Aorta (tissue), 5 donors: ENCODE results near the gene PCDHB13. TPM values are rescaled to one million over a fixed set of nuclear protein-coding genes. Genes with fewer than 3 reads are reported as not detected.
"Not testable (repeated sequence)": the region's sequence is repeated elsewhere in the genome, so short reads cannot be mapped to it uniquely, and the experiment has no call there.

Experiments used
- ATAC-seq: fragments of 200-7000 bp; cut with Tn5 transposase; one replicate; pipeline ENCODE4 v1.9.1; 2022; ENCODE audit warnings: moderate library complexity; ENCODE audit not compliant: low FRiP score
- DNase-seq, 2 donors: peaks; one replicate each; pipeline ENCODE4 v3.0.0-alpha.2; 2020
- H3K27ac ChIP-seq, 2 donors: one replicate each; pipeline ENCODE4 v1.5.1; 2013; ENCODE audit warnings: low read length in 2 of 2, mild to moderate bottlenecking in 2 of 2, moderate library complexity in 2 of 2, control low read depth in 1 of 2, inconsistent platforms in 1 of 2, low read depth in 1 of 2
- H3K27me3 ChIP-seq, 2 donors: one replicate each; pipeline ENCODE4 v1.6.1; 2013; ENCODE audit warnings: control low read depth in 1 of 2, low read length in 1 of 2, mild to moderate bottlenecking in 1 of 2, moderate library complexity in 1 of 2; ENCODE audit not compliant: insufficient read depth in 2 of 2, control insufficient read depth in 1 of 2
- H3K36me3 ChIP-seq, 2 donors: one replicate each; pipeline ENCODE4 v1.6.1; 2013; ENCODE audit warnings: control low read depth in 1 of 2, low read length in 1 of 2, mild to moderate bottlenecking in 1 of 2; ENCODE audit not compliant: insufficient read depth in 2 of 2, control insufficient read depth in 1 of 2
- H3K4me1 ChIP-seq, 2 donors: one replicate each; pipeline ENCODE4 v1.6.1; 2013; ENCODE audit warnings: low read length in 2 of 2, control low read depth in 1 of 2, mild to moderate bottlenecking in 1 of 2, moderate library complexity in 1 of 2; ENCODE audit not compliant: insufficient read depth in 2 of 2, control insufficient read depth in 1 of 2
- H3K4me3 ChIP-seq, 2 donors: one replicate each; pipeline ENCODE4 v1.5.1; 2013; ENCODE audit warnings: low read length in 2 of 2, control low read depth in 1 of 2, mild to moderate bottlenecking in 1 of 2
- H3K9me3 ChIP-seq: one replicate; pipeline ENCODE4 v1.6.1; 2013; ENCODE audit warnings: mild to moderate bottlenecking, low read length; ENCODE audit not compliant: control insufficient read depth
- WGBS, 2 donors: extraction: QIAGEN DNeasy Blood & Tissue Kit; methylation state at CpG; one replicate each; pipeline ENCODE4 v1.1.7; 2013; 5-methylcytosine and 5-hydroxymethylcytosine counted together
- intact Hi-C, 2 donors: fragments of 100-400 bp; cut with DNase I; formaldehyde crosslinking; loops; one replicate each; pipeline versions ENCODE4 v1.14.2 to v1.15.0; 2022
- polyA plus RNA-seq, 2 donors: library from polyadenylated mRNA; stranded (reverse); fragments of 200-250 nt; gene quantifications; one replicate each; pipeline ENCODE4 v1.2.3, GENCODE V29; 2013
- total RNA-seq, 2 donors: library from RNA; stranded (reverse); fragmentation: NEBNext Ultra II Directional; extraction: Animal tissue kit (Norgen Biotek cat#: 25700); gene quantifications; one replicate each; pipeline ENCODE4 v1.2.1, GENCODE V29; 2021
- donor health status: healthy with polysubstance abuse.
- donor health status: Bipolar disorder and iron deficiency.
- donor health status: DM: no; HTN: no; CAD: no.
- donor health status: DM: no; HTN: no; CAD: no.
- donor health status: DM: yes; HTN: yes; CAD: no.

Gene PCDHB13
- total and polyA plus RNA-seq, 4 donors, result 0.75 to 6.7 (median 2.8) TPM

DNA sequence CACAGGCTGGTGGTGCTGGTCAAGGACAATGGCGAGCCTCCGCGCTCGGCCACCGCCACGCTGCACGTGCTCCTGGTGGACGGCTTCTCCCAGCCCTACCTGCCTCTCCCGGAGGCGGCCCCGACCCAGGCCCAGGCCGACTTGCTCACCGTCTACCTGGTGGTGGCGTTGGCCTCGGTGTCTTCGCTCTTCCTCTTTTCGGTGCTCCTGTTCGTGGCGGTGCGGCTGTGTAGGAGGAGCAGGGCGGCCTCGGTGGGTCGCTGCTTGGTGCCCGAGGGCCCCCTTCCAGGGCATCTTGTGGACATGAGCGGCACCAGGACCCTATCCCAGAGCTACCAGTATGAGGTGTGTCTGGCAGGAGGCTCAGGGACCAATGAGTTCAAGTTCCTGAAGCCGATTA lies 2.3 kb downstream of the PCDHB13 start:
- H3K27me3 ChIP-seq, ATAC-seq, intact Hi-C loops, H3K27ac ChIP-seq, H3K36me3 ChIP-seq, H3K4me1 ChIP-seq, DNase-seq, H3K4me3 ChIP-seq: not testable (repeated sequence)
- peaks cover 14% of the 10 kb centered on the region for H3K9me3 ChIP-seq
- WGBS, 2 donors, result 27 to 30% methylated on average over 9 to 23 of the region's 26 CpGs

DNA sequence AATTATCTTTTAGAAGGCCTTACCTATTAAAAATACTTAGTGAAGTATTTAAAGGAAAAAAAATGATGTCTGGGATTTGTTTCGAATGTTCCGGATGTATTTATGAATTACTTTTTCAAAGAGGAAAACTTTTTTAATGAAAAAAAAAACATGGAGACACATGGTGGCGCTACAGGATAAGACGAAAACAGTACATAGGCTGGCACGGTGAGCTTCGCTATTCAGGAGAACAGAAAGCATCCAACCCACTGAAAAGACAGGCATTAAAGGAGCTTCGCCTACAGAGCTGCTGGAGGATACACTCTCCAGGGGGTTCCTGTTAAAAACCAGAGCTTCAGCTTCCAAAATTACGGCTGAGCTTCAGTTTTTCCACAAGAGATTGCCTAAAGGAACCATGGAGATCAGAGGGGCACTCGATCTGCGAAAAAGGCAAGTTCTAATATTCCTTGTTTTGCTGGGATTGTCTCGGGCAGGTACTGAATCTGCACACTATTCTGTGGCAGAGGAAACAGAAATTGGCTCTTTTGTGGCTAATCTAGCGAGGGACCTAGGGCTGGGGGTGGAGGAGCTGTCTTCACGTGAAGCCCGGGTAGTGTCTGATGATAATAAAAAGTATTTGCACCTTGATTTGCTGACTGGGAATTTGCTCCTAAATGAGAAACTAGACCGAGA lies 9.5 kb downstream of the PCDHB13 start, which contains the start of gene PCDHB14:
Gene PCDHB14 (plus strand): TSS at position 232 of the 672 bp plus-strand sequence. CDS start 163 bp downstream, at position 395.
- ATAC-seq (no peak), DNase-seq (no peak)
- intact Hi-C loops, result no loop called here
- Histone ChIP-seq H3K4me3 (peak within 1 kb of the TSS in 1 of 2 donors; percentile 26), H3K4me1 (no peaks in the 10 kb centered on the region), H3K36me3 (peaks cover 3% of the 10 kb centered on the region in 2 donors), H3K27ac (no peak within 1 kb of the TSS), H3K27me3 (no peaks in the 10 kb centered on the region), H3K9me3 (peaks cover 23% of the 10 kb centered on the region)
- WGBS, 2 donors, result 18% methylated on average over 15 of the region's 15 CpGs

- H3K4me1 ChIP-seq, DNase-seq, intact Hi-C loops, H3K27me3 ChIP-seq, H3K36me3 ChIP-seq, ATAC-seq, H3K27ac ChIP-seq, H3K4me3 ChIP-seq: not testable (repeated sequence)
- H3K9me3 ChIP-seq, result peaks cover 21% of the 10 kb centered on the region
- 14 to 19% methylated on average over 26 to 35 of the region's 40 CpGs for WGBS, 2 donors
Measured at GRCh38 chr5:141224844-141225243, 11.1 kb downstream of the PCDHB13 start.

DNA sequence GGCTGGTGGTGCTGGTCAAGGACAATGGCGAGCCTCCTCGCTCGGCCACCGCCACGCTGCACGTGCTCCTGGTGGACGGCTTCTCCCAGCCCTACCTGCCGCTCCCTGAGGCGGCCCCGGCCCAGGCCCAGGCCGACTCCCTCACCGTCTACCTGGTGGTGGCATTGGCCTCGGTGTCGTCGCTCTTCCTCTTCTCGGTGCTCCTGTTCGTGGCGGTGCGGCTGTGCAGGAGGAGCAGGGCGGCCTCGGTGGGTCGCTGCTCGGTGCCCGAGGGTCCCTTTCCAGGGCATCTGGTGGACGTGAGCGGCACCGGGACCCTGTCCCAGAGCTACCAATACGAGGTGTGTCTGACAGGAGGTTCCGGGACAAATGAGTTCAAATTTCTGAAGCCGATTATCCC lies 11.7 kb downstream of the PCDHB13 start:
- H3K27ac ChIP-seq, intact Hi-C loops, DNase-seq, ATAC-seq, H3K4me3 ChIP-seq, H3K36me3 ChIP-seq, H3K4me1 ChIP-seq, H3K27me3 ChIP-seq: not testable (repeated sequence)
- H3K9me3 ChIP-seq, result peaks cover 21% of the 10 kb centered on the region
- WGBS, 2 donors, result 23 to 26% methylated on average over 22 to 30 of the region's 30 CpGs

GRCh38 chr5:141234109-141234667 lies 20.5 kb downstream of the PCDHB13 start:
- Histone ChIP-seq H3K9me3 (peaks cover 21% of the 10 kb centered on the region), H3K27ac (no peak overlapping the region), H3K4me3 (peak overlapping the region in 1 of 2 donors; percentile 30), H3K27me3 (peaks cover 0 to 1% of the 10 kb centered on the region in 2 donors), H3K36me3 (no peaks in the 10 kb centered on the region), H3K4me1 (no peaks in the 10 kb centered on the region)
- intact Hi-C loops, result loop anchor here (10.0 kb wide), 2 partner anchors 121 to 331 kb away; partner anchors contain the start of genes PCDHGA4 (in 1 of the 2), PCDHGB1 (in 1 of the 2) and PCDHGB2 (in 1 of the 2)
- no peak for DNase-seq
- no peak for ATAC-seq
- WGBS, 2 donors, result 4 to 5% methylated on average over 15 of the region's 15 CpGs

DNA sequence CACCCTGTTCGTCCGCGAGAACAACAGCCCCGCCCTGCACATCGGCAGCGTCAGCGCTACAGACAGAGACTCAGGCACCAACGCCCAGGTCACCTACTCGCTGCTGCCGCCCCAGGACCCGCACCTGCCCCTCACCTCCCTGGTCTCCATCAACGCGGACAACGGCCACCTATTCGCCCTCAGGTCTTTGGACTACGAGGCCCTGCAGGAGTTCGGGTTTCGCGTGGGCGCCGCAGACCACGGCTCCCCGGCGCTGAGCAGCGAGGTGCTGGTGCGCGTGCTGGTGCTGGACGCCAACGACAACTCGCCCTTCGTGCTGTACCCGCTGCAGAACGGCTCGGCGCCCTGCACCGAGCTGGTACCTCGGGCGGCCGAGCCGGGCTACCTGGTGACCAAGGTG lies 22.2 kb downstream of the PCDHB13 start:
- intact Hi-C loops, result loop anchor here (10.0 kb wide), 2 partner anchors 119 to 329 kb away; partner anchors contain the start of genes PCDHGA4 (in 1 of the 2), PCDHGB1 (in 1 of the 2) and PCDHGB2 (in 1 of the 2)
- not testable (repeated sequence) for H3K27ac ChIP-seq, ATAC-seq, H3K36me3 ChIP-seq, H3K27me3 ChIP-seq, H3K4me1 ChIP-seq, DNase-seq, H3K4me3 ChIP-seq
- peaks cover 29% of the 10 kb centered on the region for H3K9me3 ChIP-seq
- 19 to 21% methylated on average over 38 to 40 of the region's 40 CpGs for WGBS, 2 donors

DNA sequence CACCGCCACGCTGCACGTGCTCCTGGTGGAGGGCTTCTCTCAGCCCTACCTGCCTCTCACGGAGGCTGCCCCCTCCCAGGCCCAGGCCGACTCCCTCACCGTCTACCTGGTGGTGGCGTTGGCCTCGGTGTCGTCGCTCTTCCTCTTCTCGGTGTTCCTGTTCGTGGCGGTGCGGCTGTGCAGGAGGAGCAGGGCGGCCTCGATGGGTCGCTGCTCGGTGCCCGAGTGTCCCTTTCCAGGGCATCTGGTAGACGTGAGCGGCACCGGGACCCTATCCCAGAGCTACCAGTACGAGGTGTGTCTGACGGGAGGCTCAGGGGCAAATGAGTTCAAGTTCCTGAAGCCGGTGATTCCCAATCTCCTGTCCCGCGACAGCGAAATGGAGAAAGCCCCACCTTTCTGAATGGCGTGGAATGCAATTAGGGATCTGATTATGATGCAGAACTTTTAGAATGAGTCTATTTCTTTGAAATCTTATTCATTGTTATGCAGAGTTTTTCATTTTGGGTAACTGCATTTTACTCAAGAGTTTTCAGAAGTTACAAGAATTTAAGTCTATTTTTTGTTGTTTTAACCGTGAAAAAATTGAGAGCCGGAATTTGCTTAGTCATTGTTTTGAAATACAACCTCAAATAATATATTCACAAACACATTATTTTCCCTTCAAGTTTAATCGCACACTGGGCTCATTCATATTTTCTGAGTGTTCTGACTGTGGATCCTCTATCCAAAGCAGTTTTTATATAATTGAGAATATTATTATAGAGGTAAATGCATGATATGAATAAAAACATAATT lies 23.0 kb downstream of the PCDHB13 start:
- H3K27me3 ChIP-seq, result peaks cover 0 to 1% of the 10 kb centered on the region in 2 donors
- no peak for DNase-seq
- no peak overlapping the region for H3K4me3 ChIP-seq
- ATAC-seq, result no peak
- no peaks in the 10 kb centered on the region for H3K36me3 ChIP-seq
- H3K27ac ChIP-seq, result no peak overlapping the region
- 17 to 18% methylated on average over 32 of the region's 32 CpGs for WGBS, 2 donors
- intact Hi-C loops, result loop anchor here (10.0 kb wide), 2 partner anchors 118 to 328 kb away; partner anchors contain the start of genes PCDHGA4 (in 1 of the 2), PCDHGB1 (in 1 of the 2) and PCDHGB2 (in 1 of the 2)
- H3K4me1 ChIP-seq, result no peaks in the 10 kb centered on the region
- H3K9me3 ChIP-seq, result peaks cover 35% of the 10 kb centered on the region

- no peak for DNase-seq
- intact Hi-C loops, result loop anchor here in 1 of 2 donors (10.0 kb wide), 1 partner anchor 83 kb away; the partner anchor contains the start of gene TAF7
- Histone ChIP-seq H3K4me3 (no peak overlapping the region), H3K27ac (no peak overlapping the region), H3K27me3 (no peaks in the 10 kb centered on the region), H3K36me3 (no peaks in the 10 kb centered on the region), H3K9me3 (peaks cover 32% of the 10 kb centered on the region), H3K4me1 (no peaks in the 10 kb centered on the region)
- no peak for ATAC-seq
- 13 to 18% methylated on average over 43 of the region's 43 CpGs for WGBS, 2 donors
Measured at GRCh38 chr5:141241496-141241895, 27.8 kb downstream of the PCDHB13 start.
